Endothelial cell of umbilical vein (primary cell): ENCODE results near the gene NFX1.
"Not testable (repeated sequence)": the region's sequence is repeated elsewhere in the genome, so short reads cannot be mapped to it uniquely, and the experiment has no call there.

Source experiments
- CTCF ChIP-seq, 2 donors: IDR thresholded peaks; 1 replicate in 1 of 2; 2 replicates in 1 of 2; pipeline ENCODE4 v1.5.1; 2011; ENCODE audit warnings: low read length in 2 of 2, mild to moderate bottlenecking in 2 of 2, moderate library complexity in 2 of 2, control low read depth in 1 of 2, inconsistent platforms in 1 of 2, low read depth in 1 of 2; ENCODE audit not compliant: insufficient read depth in 1 of 2; ENCODE audit errors: extremely low read depth in 1 of 2
- EZH2 ChIP-seq: IDR thresholded peaks from 2 replicates; pipeline ENCODE4 v1.6.1; 2012; ENCODE audit warnings: borderline replicate concordance, low read depth, mild to moderate bottlenecking, moderate library complexity, low read length, inconsistent platforms; ENCODE audit not compliant: severe bottlenecking
- FOS ChIP-seq: IDR thresholded peaks from 2 replicates; pipeline ENCODE4 v1.6.1; 2011; ENCODE audit warnings: mild to moderate bottlenecking, low read length, moderate library complexity, borderline replicate concordance; ENCODE audit not compliant: insufficient read depth
- MAX ChIP-seq: IDR thresholded peaks from 2 replicates; pipeline ENCODE4 v1.6.1; 2011; ENCODE audit not compliant: insufficient read depth, insufficient read length
- POLR2A ChIP-seq: IDR thresholded peaks from 2 replicates; pipeline ENCODE4 v1.6.1; 2012; ENCODE audit warnings: low read depth, mild to moderate bottlenecking, control low read depth, low read length
- POLR2AphosphoS5 ChIP-seq: IDR thresholded peaks from 2 replicates; pipeline ENCODE4 v1.6.1; 2012; ENCODE audit warnings: low read depth, mild to moderate bottlenecking, control low read depth, low read length, moderate library complexity; ENCODE audit not compliant: insufficient read depth

- TF ChIP-seq CTCF (IDR thresholded peaks at IDR 0.05; ENCODE audit: extremely low read depth in 1 of 2, insufficient read depth in 1 of 2, low read depth in 1 of 2, low read length in 2 of 2); POLR2AphosphoS5; MAX; EZH2; FOS; POLR2A: not testable (repeated sequence)
Observed at GRCh38 chr9:33395159-33395879, 105.0 kb downstream of the NFX1 start.
